ENCODE data around the gene SYNJ2.

DNA sequence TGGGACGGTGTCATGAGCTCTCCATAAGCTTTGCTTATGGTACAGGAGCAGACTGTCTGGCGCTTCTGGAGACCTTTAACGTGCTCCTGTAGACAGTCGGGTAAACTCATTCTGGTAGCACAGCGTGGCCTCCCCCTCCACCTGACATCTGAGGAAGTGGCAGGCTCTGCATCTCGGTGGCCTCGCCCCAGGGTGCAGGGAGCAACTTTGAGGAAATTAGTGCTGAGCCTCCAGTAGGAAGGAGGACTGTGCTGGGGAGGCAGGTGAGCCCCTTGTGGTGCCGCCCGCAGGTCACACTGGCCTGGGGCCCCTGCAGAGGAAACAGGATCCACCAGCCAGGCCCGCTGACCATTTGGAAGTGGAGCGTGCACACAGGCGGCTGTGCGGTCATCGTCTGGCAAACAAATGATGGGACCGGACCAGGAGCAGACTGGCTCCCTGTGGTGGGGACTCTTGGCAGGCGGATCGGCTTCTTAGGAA, 57.9 kb downstream of the SYNJ2 start:
- TF ChIP-seq, protein P1, sequence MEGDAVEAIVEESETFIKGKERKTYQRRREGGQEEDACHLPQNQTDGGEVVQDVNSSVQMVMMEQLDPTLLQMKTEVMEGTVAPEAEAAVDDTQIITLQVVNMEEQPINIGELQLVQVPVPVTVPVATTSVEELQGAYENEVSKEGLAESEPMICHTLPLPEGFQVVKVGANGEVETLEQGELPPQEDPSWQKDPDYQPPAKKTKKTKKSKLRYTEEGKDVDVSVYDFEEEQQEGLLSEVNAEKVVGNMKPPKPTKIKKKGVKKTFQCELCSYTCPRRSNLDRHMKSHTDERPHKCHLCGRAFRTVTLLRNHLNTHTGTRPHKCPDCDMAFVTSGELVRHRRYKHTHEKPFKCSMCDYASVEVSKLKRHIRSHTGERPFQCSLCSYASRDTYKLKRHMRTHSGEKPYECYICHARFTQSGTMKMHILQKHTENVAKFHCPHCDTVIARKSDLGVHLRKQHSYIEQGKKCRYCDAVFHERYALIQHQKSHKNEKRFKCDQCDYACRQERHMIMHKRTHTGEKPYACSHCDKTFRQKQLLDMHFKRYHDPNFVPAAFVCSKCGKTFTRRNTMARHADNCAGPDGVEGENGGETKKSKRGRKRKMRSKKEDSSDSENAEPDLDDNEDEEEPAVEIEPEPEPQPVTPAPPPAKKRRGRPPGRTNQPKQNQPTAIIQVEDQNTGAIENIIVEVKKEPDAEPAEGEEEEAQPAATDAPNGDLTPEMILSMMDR (IDR thresholded peaks at IDR 0.05; ENCODE audit: low read depth, low read length), result no peak
- TF ChIP-seq EZH2phosphoT487 (IDR thresholded peaks at IDR 0.05; ENCODE audit: low read depth), result no peak
